ENCODE measurements around the gene SULT2B1.

GRCh38 chr19:48547722-48548121 is 4.2 kb upstream of the SULT2B1 start:
- TF ChIP-seq ZNF274 (IDR thresholded peaks at IDR 0.05; ENCODE audit: low read depth, low read length), result no peak
- no peak for TF ChIP-seq YY1 (IDR thresholded peaks at IDR 0.05; ENCODE audit: insufficient read depth, insufficient read length)
- TF ChIP-seq SUZ12 (IDR thresholded peaks at IDR 0.05; ENCODE audit: extremely low read depth, insufficient read depth, insufficient read length), result no peak
